Calu3 (cell line): Measurements from ENCODE around the gene PDGFA. TPM values are rescaled to one million over a fixed set of nuclear protein-coding genes. Genes with fewer than 3 reads are reported as not detected.
A peak's percentile ranks its signal among the peaks of the same experiment; 100 is the strongest.

ENCODE experiments used
- BruUV-seq: library from RNA; stranded (reverse); fragments of 400-500 nt; replicated peaks from 2 replicates; lab custom pipeline; 2021; lab: Mats Ljungman, UMichigan
- CTCF ChIA-PET: fragments of 300-600 bp; sonication (Branson Sonifier 250); formaldehyde crosslinking; loops from one replicate; lab custom pipeline; 2022; ENCODE audit warnings: antibody characterized with exemption; lab: Charles Lee
- DNase-seq: peaks from one replicate; pipeline ENCODE4 v3.0.0; 2022
- H3K27ac Mint-ChIP-seq: one replicate; pipeline ENCODE4 v1.8.0; 2022; ENCODE audit warnings: mixed read lengths; ENCODE audit not compliant: unreplicated experiment
- H3K27me3 Mint-ChIP-seq: one replicate; pipeline ENCODE4 v1.8.0; 2022; ENCODE audit warnings: mixed read lengths; ENCODE audit not compliant: unreplicated experiment
- H3K36me3 Mint-ChIP-seq: one replicate; pipeline ENCODE4 v1.8.0; 2022; ENCODE audit warnings: mild to moderate bottlenecking, moderate library complexity, mixed read lengths; ENCODE audit not compliant: insufficient read depth, unreplicated experiment
- H3K4me1 Mint-ChIP-seq: one replicate; pipeline ENCODE4 v1.8.0; 2022; ENCODE audit warnings: mild to moderate bottlenecking, low read depth, mixed read lengths; ENCODE audit not compliant: unreplicated experiment
- H3K4me3 Mint-ChIP-seq: one replicate; pipeline ENCODE4 v1.8.0; 2022; ENCODE audit warnings: mild to moderate bottlenecking, low read depth, moderate library complexity, mixed read lengths; ENCODE audit not compliant: unreplicated experiment
- H3K9me3 Mint-ChIP-seq: one replicate; pipeline ENCODE4 v1.8.0; 2022; ENCODE audit warnings: low read depth, mixed read lengths; ENCODE audit not compliant: unreplicated experiment
- intact Hi-C: fragments of 100-400 bp; cut with micrococcal nuclease; formaldehyde crosslinking; loops from one replicate; pipeline ENCODE4 v1.10.0; 2022; ENCODE audit not compliant: unreplicated experiment
- total RNA-seq: library from RNA; stranded (reverse); gene quantifications from 2 replicates; pipeline ENCODE4 v1.2.3, GENCODE V29; 2022
- TF ChIP-seq, protein P1 (sequence below): fragments of 200-600 bp; IDR thresholded peaks from one replicate; pipeline ENCODE4 v1.8.0; 2022; ENCODE audit warnings: antibody characterized with exemption; ENCODE audit not compliant: unreplicated experiment

The PDGFA gene
- total RNA-seq, 1 experiment from 2014 or later = 4.5 TPM

DNA sequence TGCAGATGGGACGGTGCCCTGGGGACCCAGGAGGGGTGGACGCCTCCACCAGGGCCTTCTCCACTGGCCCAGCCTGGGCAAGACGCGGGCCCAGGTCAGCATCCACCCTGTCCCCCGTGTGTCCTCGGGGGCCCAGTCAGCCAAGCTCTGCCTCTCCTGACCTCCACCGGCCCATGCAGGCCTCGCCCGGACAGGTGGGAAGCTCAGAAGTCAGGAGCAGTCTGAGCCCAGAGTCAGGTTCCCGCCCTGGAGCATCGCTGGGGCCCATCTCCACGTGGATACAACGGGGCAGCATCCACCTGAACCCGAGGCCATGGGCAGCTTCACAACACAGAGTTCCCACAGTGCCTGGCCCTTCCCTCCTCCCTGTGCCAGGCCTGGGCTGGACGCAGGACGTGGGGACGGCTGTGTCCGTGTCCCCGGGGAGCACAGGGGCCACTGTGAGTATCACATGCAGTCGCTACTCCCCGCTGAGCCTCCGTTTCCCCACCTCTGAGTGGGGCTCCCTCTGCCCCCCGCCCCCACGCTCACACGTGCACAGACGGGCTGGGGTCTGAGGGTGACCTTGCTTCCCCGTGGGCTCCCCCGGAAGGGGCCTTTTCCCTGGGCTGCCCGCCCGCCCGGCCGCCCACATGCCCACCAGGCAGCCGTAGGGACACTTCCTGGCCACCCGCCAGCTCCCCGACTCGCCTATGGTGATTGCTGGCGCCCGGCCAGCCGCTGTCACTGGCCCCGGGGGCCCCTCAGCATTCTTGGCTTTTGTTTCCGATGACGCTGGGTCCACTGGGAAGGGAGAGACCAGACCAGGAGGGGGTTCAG lies 64.3 kb downstream of the PDGFA start:
- no TSS peak for BruUV-seq
- peak; percentile 92 for DNase-seq
- Mint-ChIP-seq H3K4me3 (peak overlapping the region; percentile 31), H3K9me3 (no peaks in the 10 kb centered on the region), H3K27me3 (peaks cover 66% of the 10 kb centered on the region), H3K36me3 (peaks cover 5% of the 10 kb centered on the region), H3K4me1 (no peaks in the 10 kb centered on the region), H3K27ac (no peak overlapping the region)
- TF ChIP-seq, protein P1, sequence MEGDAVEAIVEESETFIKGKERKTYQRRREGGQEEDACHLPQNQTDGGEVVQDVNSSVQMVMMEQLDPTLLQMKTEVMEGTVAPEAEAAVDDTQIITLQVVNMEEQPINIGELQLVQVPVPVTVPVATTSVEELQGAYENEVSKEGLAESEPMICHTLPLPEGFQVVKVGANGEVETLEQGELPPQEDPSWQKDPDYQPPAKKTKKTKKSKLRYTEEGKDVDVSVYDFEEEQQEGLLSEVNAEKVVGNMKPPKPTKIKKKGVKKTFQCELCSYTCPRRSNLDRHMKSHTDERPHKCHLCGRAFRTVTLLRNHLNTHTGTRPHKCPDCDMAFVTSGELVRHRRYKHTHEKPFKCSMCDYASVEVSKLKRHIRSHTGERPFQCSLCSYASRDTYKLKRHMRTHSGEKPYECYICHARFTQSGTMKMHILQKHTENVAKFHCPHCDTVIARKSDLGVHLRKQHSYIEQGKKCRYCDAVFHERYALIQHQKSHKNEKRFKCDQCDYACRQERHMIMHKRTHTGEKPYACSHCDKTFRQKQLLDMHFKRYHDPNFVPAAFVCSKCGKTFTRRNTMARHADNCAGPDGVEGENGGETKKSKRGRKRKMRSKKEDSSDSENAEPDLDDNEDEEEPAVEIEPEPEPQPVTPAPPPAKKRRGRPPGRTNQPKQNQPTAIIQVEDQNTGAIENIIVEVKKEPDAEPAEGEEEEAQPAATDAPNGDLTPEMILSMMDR = no peak
- CTCF ChIA-PET = interaction anchor here (0.7 to 1.0 kb wide), 3 partner anchors 49 to 96 kb away, joined by 3 read pairs; no protein-coding TSS in a partner anchor
- intact Hi-C loops = no loop called here

DNA sequence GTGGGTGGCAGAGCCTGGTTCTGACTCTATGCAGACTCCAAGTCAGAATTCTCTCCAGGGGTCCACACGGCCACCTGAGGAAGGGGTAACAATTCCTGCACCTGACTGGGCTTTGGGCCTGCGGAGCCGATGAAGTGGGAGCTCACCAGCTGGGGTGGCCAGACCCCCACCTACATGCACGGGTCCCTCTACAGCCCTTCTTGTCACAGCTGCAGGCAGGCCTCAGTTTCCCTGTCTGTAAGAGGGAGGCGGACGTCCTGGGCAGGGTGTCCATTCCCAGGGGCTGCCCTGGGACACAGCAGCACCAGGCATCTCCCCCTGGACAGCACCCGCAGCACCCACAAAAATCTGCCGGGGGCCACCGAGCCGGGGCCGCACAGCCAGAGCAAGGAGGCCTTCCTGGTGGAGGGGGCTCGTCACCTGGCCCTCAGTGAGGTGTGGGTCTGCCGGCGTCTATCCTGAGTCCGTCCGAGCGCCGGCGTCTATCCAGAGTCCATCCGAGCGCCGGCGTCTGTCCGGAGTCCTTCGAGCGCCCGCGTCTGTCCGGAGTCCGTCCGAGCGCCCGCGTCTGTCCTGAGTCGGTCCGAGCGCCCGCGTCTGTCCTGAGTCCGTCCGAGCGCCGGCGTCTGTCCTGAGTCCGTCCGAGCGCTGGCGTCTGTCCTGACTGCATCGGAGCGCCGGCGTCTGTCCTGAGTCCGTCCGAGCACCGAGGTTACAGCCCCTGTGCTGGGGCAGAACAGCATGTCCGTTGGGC lies 65.1 kb downstream of the PDGFA start:
- H3K27ac Mint-ChIP-seq = no peak overlapping the region
- peaks cover 5% of the 10 kb centered on the region for H3K36me3 Mint-ChIP-seq
- no peak for DNase-seq
- no peaks in the 10 kb centered on the region for H3K4me1 Mint-ChIP-seq
- CTCF ChIA-PET = no interaction called here
- TF ChIP-seq, protein P1 = no peak
- H3K9me3 Mint-ChIP-seq = no peaks in the 10 kb centered on the region
- intact Hi-C loops = no loop called here
- peaks cover 66% of the 10 kb centered on the region for H3K27me3 Mint-ChIP-seq
- no peak overlapping the region for H3K4me3 Mint-ChIP-seq
- no TSS peak for BruUV-seq

DNA sequence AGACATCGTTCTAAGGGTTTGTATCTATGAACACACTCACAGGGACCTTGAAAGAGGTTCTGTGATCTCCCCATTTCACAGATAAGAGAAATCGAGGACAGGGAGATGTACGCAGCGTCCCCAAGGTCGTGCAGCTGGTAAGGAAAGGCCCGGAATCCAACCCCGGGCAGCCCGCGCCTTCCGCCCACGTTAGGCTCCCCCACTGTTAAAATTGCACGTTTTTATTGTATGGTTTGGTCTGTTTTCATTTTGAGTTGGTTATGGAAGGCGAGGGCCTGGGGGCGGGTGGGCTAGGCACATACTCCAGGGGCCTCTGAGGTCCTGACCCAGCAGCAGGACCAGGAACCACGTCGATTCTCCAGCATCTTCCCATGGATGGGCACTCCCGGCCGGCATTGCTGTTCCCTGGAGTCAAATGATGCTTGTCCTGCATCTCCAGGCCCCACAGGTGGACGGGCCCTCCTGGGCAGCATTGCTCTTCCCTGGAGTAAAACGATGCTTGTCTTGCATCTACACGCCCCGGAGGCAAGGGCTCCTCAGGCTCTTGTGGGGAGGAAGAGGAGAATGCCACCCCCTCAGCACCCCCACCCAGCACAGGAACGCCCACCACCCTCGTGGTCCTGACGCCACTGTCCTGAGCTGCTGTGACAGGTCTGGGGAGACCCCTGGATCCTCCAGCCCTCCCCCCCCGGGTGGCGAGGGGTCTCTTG lies 65.9 kb downstream of the PDGFA start:
- Mint-ChIP-seq H3K27me3 (peaks cover 67% of the 10 kb centered on the region), H3K36me3 (peaks cover 5% of the 10 kb centered on the region), H3K4me1 (no peaks in the 10 kb centered on the region), H3K4me3 (no peak overlapping the region), H3K27ac (no peak overlapping the region), H3K9me3 (no peaks in the 10 kb centered on the region)
- no TSS peak for BruUV-seq
- TF ChIP-seq, protein P1 = no peak
- intact Hi-C loops = no loop called here
- CTCF ChIA-PET = no interaction called here
- DNase-seq = no peak

GRCh38 chr7:452791-453455 lies 66.7 kb downstream of the PDGFA start:
- no peak for DNase-seq
- CTCF ChIA-PET = no interaction called here
- intact Hi-C loops = no loop called here
- no TSS peak for BruUV-seq
- H3K27ac Mint-ChIP-seq = no peak overlapping the region
- H3K27me3 Mint-ChIP-seq = peaks cover 70% of the 10 kb centered on the region
- H3K36me3 Mint-ChIP-seq = peaks cover 5% of the 10 kb centered on the region
- H3K4me1 Mint-ChIP-seq = no peaks in the 10 kb centered on the region
- no peaks in the 10 kb centered on the region for H3K9me3 Mint-ChIP-seq
- H3K4me3 Mint-ChIP-seq = no peak overlapping the region
- TF ChIP-seq, protein P1 = no peak
